HG03097 (cell line): ENCODE results near the gene IMMP2L.
"Not testable (repeated sequence)": the region's sequence is repeated elsewhere in the genome, so short reads cannot be mapped to it uniquely, and the experiment has no call there.

Experiments
- ATAC-seq: cut with Tn5 transposase; IDR thresholded peaks from one replicate; pipeline ENCODE4 v1.9.1; 2021; ENCODE audit not compliant: unreplicated experiment, low FRiP score

The IMMP2L gene

GRCh38 chr7:110721395-110721794 lies 840.9 kb downstream of the IMMP2L start:
- ATAC-seq = no peak

GRCh38 chr7:110720626-110721025 lies 841.7 kb downstream of the IMMP2L start:
- no peak for ATAC-seq

DNA sequence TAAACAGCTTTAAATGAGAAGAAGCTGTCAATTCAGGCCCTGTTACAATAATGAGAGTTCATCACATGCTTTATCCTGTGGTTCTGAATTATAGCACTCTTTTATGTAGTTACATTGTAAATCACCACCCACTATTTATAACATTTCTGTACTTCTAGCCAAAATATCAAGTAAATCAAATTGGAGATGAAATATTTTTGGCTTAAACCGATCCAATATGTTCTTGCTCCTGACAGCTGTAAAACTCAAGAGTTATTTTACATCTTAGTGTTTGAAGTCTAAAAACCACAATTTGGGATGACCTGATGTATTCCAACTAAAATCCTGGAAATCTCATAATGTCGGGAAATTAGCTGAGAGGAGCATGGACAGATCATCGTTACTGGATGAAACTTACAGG lies 842.6 kb downstream of the IMMP2L start:
- ATAC-seq = no peak

GRCh38 chr7:110718503-110719205 lies 843.6 kb downstream of the IMMP2L start:
- ATAC-seq = no peak

DNA sequence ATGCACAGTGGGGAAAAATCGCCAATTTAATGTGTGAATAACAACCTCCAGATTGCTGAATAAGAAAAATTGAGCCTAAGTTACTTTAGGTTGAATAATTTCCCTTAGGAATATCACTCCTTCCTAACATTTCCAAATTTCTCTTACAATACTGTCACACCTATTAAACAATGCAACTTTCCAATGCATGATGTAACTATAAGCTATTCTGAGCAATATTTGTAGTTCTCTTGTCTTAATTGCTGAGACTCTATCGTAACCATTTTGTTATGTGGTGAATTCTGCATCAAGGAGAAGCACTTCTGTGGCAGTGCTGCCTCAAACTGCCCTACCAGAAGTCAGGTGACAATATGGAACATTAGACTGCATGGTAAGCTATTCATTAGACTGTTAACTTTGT lies 858.1 kb downstream of the IMMP2L start:
- ATAC-seq = no peak

DNA sequence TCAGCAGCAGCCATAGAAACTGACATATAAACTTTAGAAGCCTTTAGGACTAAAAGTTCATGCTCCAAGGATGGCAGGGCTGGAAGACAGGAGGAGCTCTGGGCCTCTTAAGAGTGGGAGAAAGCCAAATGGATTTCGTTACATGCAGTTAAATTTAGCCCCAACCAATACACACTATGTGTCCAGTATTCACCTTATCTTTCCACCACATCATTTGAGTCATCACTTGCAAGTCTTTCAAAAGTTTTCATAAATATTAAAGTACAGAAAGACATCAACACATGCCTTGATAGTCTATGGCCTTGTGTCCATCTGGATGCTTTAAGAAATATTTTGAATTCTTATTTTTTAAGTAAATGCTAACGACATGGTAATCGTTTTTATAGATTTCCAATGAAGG lies 863.7 kb downstream of the IMMP2L start:
- ATAC-seq = no peak

GRCh38 chr7:110693344-110693743 lies 868.9 kb downstream of the IMMP2L start:
- ATAC-seq = no peak

DNA sequence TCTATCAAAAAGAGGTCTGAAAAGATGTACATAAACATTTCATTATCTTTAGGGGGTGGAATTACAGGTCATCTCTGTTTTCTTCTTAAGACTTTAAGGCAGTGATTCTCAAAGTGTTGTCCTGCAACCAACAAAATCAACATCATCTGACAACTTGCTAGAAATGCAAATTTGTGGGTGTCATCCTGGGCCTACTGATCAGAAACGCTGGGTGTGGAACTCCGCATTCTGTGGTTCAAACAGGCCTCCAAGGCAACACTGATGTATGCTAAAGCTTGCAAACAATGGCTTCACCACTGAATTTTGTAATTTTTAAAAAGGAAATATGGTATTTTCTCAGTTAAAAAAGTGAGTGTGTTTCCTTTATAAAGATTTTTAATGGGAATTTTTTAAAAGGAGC lies 873.4 kb downstream of the IMMP2L start:
- ATAC-seq = no peak

- ATAC-seq = no peak
Measured at GRCh38 chr7:110685899-110686298, 876.4 kb downstream of the IMMP2L start.

DNA sequence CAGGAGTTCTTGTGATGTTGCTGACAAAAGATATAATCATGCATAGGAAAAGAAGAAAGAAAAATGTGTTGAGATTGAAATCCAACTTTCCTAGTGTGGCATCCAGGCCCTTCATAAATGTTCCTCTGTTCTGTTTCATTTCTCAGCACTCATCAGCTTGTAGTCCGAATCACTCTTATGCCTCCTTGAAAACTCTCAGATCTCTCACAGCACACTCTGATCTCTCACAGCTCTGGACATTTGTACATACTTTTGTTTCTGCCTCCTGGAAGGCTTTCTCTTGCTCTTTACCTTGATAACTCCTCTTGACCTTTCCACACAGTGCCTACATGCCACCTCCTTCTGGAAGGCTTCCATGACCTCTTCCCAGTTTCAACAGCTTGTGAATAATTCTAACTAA lies 880.4 kb downstream of the IMMP2L start:
- ATAC-seq = no peak

- no peak for ATAC-seq
Measured at GRCh38 chr7:110677405-110677804, 884.9 kb downstream of the IMMP2L start.

GRCh38 chr7:110676785-110677184 lies 885.5 kb downstream of the IMMP2L start:
- no peak for ATAC-seq

DNA sequence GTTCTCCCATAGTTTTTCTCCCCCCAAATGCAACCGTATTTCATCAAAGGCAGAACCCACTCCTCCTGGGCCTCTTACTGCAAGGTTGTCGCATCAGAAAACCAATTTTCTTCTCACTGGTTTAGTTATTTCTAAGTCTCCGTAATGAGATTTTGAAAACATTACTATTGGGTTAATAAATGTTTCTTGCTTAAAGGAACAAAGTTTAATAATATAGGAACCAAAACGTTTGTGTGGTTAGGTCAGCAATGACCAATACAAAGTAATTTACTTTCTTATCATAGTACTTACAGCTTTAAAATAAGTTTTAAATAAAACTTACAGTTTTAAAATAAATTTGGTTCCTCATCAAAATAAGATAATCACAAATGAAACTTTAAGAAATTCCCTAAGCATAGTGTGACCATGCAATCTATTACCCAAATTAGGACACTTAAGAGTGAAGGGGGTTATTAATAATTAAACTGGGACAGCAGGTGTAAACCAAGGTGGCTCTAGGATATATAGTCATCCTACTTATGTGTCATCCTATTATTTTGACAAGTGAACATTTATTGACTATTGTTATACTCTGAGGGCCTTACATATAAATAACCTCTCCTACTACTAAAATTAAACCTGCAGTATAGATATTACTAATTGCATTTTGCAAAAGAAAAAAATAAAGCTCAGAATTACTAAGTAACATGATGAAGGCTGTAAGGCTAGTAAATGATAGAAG lies 886.7 kb downstream of the IMMP2L start:
- no peak for ATAC-seq

GRCh38 chr7:110673148-110673547 lies 889.1 kb downstream of the IMMP2L start:
- no peak for ATAC-seq

DNA sequence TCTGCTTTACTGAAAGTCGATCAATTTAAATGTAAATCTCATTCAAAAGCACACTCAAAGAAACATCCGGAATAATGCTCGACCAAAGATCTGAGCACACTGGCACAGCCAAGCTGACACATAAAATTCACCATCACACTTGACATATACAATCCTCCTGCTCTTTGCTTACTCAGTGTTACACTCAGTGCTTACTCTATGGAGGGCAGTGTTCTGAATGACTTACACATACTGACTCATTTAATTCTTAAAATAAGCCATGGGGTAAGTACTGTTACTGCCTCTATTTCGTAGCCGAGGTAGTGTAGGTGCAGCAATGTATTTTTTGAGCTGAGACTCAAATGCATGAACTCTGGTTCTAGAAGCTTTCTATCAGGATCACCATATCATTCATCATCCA lies 892.9 kb downstream of the IMMP2L start:
- no peak for ATAC-seq

- no peak for ATAC-seq
Measured at GRCh38 chr7:110664803-110665202, 897.5 kb downstream of the IMMP2L start.

GRCh38 chr7:110660637-110661036 lies 901.7 kb downstream of the IMMP2L start:
- ATAC-seq = not testable (repeated sequence)

DNA sequence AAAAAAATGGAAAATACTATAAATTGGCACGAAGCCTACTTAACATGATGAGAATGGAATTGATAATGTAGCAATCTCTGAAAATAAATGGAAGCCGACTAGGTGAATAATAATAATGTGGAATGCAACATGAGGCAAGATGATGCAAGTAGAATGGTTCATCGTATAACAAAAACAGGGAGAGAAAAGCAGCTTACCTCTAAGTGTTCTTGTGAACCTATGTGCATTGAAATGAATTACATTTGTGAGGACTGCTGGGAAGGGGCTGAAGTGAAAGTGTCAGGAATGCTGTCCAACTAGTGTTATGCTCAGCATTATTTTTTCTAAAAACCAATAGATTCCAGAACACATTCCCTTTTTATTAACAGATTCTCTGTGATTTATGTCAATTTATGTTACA lies 912.0 kb downstream of the IMMP2L start:
- ATAC-seq = no peak

GRCh38 chr7:110647266-110647665 lies 915.0 kb downstream of the IMMP2L start:
- ATAC-seq = no peak

GRCh38 chr7:110646804-110647203 lies 915.5 kb downstream of the IMMP2L start:
- ATAC-seq = no peak

DNA sequence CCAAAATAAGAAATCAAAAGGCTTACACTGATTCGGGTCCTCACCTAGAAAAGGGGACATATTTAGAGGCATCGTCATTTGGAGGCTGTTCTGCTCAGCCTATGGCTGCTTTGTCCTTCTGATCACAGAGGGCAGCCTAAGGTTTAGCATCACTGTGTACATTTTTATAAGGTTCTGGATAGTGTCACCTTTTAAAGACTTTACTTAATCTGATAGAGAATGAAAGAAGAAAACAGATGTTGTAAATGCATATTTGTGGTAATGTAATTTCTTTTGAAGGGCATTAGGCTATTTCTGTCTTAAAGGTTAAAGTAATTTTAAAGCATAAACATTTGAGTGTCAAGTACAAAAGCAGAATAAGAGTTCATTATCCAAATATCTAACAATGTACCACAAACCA lies 916.7 kb downstream of the IMMP2L start:
- ATAC-seq = no peak

- ATAC-seq = no peak
Measured at GRCh38 chr7:110645060-110645459, 917.2 kb downstream of the IMMP2L start.
